ENCODE results near the gene OTOP2.

Gene OTOP2

DNA sequence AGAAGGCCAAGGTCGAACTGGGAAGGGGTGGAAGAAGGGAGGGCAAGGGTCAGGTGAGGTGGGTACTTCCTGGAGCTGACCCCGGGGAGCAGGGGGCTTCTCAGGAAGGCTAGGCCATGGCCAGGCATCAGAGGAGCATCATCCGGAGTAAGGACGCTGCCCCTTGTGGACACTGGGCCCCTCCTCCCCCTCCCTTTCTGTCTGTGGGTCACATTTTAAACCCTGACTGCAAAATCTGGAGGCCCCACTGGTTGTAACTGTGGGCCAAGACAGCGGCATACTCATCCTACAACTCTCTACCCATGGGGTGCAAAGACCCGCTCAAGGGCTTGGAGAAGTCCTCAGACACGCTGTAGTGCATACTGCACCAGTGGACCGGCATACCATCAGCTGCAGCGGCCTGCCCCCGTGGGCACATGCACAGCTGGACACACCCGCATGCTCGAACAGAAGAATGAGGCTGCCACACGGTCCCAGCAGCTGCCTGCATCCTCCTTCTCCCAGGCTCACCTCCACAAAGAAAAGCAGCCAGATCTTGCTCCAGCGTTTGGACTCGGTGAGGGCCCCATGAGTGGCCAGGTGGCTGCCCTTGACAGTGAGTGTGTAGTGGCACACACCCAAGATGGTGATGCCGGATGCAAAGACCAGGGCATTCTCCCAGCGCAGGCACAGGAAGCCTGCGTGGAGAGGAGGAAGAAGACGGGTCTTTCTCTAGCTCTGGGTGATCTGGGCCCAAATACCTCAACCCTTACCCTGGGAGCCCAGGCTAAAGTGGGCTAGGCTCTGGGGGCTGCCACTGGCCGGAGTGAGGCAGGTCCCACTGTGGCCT is 31.8 kb upstream of the OTOP2 start:
- Histone ChIP-seq H3F3A (ENCODE audit: control insufficient read depth, insufficient read depth) (no peaks in the 10 kb centered on the region), H3K36me3 (ENCODE audit: control insufficient read depth, low read length) (no peaks in the 10 kb centered on the region), H3K4me2 (ENCODE audit: low read length) (no peak overlapping the region), H3K9me3 (ENCODE audit: control insufficient read depth, insufficient read depth, low read length) (no peaks in the 10 kb centered on the region), H3K27me3 (ENCODE audit: control insufficient read depth, low read length) (0 out of 2 replicates have a peak, but pooled peaks cover 2% of the 10 kb centered on the region), H4K20me1 (ENCODE audit: control insufficient read depth, insufficient read depth, low read depth, low read length) (no peaks in the 10 kb centered on the region), H3K79me2 (ENCODE audit: control insufficient read depth, low read length) (no peaks in the 10 kb centered on the region), H3K4me1 (ENCODE audit: control insufficient read depth, low read length) (no peaks in the 10 kb centered on the region), H3K9me2 (replicated peaks; ENCODE audit: control insufficient read depth, low read length) (no peaks in the 10 kb centered on the region), H3K27ac (ENCODE audit: low read depth, low read length) (no peak overlapping the region), H3K4me3 (ENCODE audit: low read length) (no peak overlapping the region)
- TF ChIP-seq CTCF (IDR thresholded peaks at IDR 0.05; ENCODE audit: low read depth, low read length, poor library complexity, severe bottlenecking), result no peak
- TF ChIP-seq EZH2phosphoT487 (IDR thresholded peaks at IDR 0.05; ENCODE audit: borderline replicate concordance, low read length), result no peak

DNA sequence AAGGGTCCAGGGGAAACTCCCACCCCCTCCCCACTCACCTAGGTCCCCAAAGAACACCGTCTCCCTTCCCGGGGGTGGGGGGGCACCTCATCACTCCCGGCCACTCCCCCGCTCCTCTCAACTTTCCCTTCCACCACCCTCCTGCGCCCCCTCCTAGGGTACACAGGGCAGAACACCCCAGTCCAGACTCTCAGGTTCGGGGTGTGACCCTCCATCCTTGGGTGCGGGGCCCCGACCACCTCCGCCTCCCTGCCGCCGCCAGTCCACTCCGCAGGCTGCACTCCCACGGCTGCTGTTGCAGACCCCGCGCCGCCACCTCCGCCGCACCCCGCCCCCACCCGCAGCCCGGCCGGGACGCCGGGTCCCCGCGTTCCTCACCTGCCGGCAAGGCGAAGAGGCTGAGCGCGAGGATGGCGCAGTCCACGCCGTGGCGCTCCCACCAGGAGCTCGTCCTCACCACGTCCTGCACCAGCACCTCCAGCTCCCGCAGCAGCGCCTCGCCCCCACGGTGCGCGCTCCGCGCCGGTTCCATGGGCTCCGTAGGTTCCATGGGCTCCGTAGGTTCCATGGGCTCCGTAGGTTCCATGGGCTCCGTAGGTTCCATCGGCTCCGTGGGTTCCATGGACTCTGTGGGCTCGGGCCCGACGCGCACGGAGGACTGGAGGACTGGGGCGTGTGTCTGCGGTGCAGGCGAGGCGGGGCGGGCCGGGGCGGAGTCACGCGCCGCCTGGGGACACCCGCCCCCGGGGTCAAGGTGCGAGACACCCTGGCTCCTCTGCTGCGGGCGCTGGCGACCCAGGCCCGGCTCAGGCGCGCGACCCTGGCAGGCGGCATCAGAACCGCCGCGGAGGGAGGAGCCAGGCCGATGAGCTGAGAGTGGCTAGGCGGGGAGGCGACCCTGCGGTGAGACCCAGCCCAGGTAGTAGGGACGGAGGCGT is 30.8 kb upstream of the OTOP2 start, which contains the start of gene FADS6:
TSS of gene FADS6 (minus strand) at position 660 of the 938 bp plus-strand sequence. CDS start at position 622, 38 bp downstream.
- no peak within 1 kb of the TSS for H3K4me2 ChIP-seq (ENCODE audit: low read length)
- TF ChIP-seq EZH2phosphoT487 (IDR thresholded peaks at IDR 0.05; ENCODE audit: borderline replicate concordance, low read length) (no peak), CTCF (IDR thresholded peaks at IDR 0.05; ENCODE audit: low read depth, low read length, poor library complexity, severe bottlenecking) (no peak)
- H3K9me3 ChIP-seq (ENCODE audit: control insufficient read depth, insufficient read depth, low read length), result no peaks in the 10 kb centered on the region

GRCh38 chr17:74893936-74894671 is 30.0 kb upstream of the OTOP2 start:
- no peak for TF ChIP-seq CTCF (IDR thresholded peaks at IDR 0.05; ENCODE audit: low read depth, low read length, poor library complexity, severe bottlenecking)
- no peak for TF ChIP-seq EZH2phosphoT487 (IDR thresholded peaks at IDR 0.05; ENCODE audit: borderline replicate concordance, low read length)
- H3K36me3 ChIP-seq (ENCODE audit: control insufficient read depth, low read length), result no peaks in the 10 kb centered on the region
- H3K4me3 ChIP-seq (ENCODE audit: low read length), result no peak overlapping the region
- no peaks in the 10 kb centered on the region for H3K4me1 ChIP-seq (ENCODE audit: control insufficient read depth, low read length)
- no peak overlapping the region for H3K4me2 ChIP-seq (ENCODE audit: low read length)
- no peaks in the 10 kb centered on the region for H3K9me2 ChIP-seq (replicated peaks; ENCODE audit: control insufficient read depth, low read length)
- H3F3A ChIP-seq (ENCODE audit: control insufficient read depth, insufficient read depth), result no peaks in the 10 kb centered on the region
- no peaks in the 10 kb centered on the region for H4K20me1 ChIP-seq (ENCODE audit: control insufficient read depth, insufficient read depth, low read depth, low read length)
- H3K79me2 ChIP-seq (ENCODE audit: control insufficient read depth, low read length), result no peaks in the 10 kb centered on the region
- H3K27me3 ChIP-seq (ENCODE audit: control insufficient read depth, low read length), result no peaks in the 10 kb centered on the region
- H3K27ac ChIP-seq (ENCODE audit: low read depth, low read length), result no peak overlapping the region
- no peaks in the 10 kb centered on the region for H3K9me3 ChIP-seq (ENCODE audit: control insufficient read depth, insufficient read depth, low read length)

More for the DNA sequence above, 30.8 kb upstream of the OTOP2 start, which contains the start of gene FADS6:
- no peak within 1 kb of the TSS for H3K27ac ChIP-seq (ENCODE audit: low read depth, low read length)
- no peaks in the 10 kb centered on the region for H3F3A ChIP-seq (ENCODE audit: control insufficient read depth, insufficient read depth)
- no peaks in the 10 kb centered on the region for H4K20me1 ChIP-seq (ENCODE audit: control insufficient read depth, insufficient read depth, low read depth, low read length)
- H3K27me3 ChIP-seq (ENCODE audit: control insufficient read depth, low read length), result no peaks in the 10 kb centered on the region
- H3K9me2 ChIP-seq (replicated peaks; ENCODE audit: control insufficient read depth, low read length), result no peaks in the 10 kb centered on the region
- H3K36me3 ChIP-seq (ENCODE audit: control insufficient read depth, low read length), result no peaks in the 10 kb centered on the region
- H3K4me3 ChIP-seq (ENCODE audit: low read length), result no peak within 1 kb of the TSS
- no peaks in the 10 kb centered on the region for H3K79me2 ChIP-seq (ENCODE audit: control insufficient read depth, low read length)
- no peaks in the 10 kb centered on the region for H3K4me1 ChIP-seq (ENCODE audit: control insufficient read depth, low read length)
